Stimulated activated naive CD8-positive, alpha-beta T cell treated with anti-CD3 and anti-CD28 coated beads, Interleukin-15, amount 100 ng/mL, for 72 hours (primary cell): ENCODE results near the gene CFAP100.

Experiments used
- ATAC-seq: fragments of 150-1000 bp; cut with Tn5 transposase; 2 replicates; pipeline ENCODE4 v1.10.0; 2021; ENCODE audit warnings: mild to moderate bottlenecking, moderate library complexity
- DNase-seq, 2 donors: peaks; one replicate each; pipeline ENCODE4 v3.0.0; 2021 to 2022
- H3K27ac Mint-ChIP-seq, 2 donors: one replicate each; pipeline ENCODE4 v1.8.0; 2022; ENCODE audit warnings: mild to moderate bottlenecking in 2 of 2, mixed read lengths in 2 of 2, moderate library complexity in 2 of 2
- H3K27me3 Mint-ChIP-seq: one replicate; pipeline ENCODE4 v1.8.0; 2022; ENCODE audit warnings: mixed read lengths
- H3K4me1 Mint-ChIP-seq: one replicate; pipeline ENCODE4 v1.8.0; 2022; ENCODE audit warnings: mild to moderate bottlenecking, mixed read lengths
- H3K4me3 Mint-ChIP-seq, 2 donors: one replicate each; pipeline ENCODE4 v1.8.0; 2022; ENCODE audit warnings: mild to moderate bottlenecking in 2 of 2, mixed read lengths in 2 of 2, moderate library complexity in 1 of 2
- H3K9me3 Mint-ChIP-seq, 2 donors: one replicate each; pipeline ENCODE4 v1.8.0; 2022; ENCODE audit warnings: mixed read lengths in 2 of 2

Gene CFAP100

GRCh38 chr3:126394179-126394976 is at the start of gene CFAP100:
Gene CFAP100, plus strand, starts transcription at chr3:126394909. Its CDS starts 1,092 bp downstream, at chr3:126396001.
- H3K27me3 Mint-ChIP-seq: peaks cover 73% of the 10 kb centered on the region
- H3K4me3 Mint-ChIP-seq: no peak within 1 kb of the TSS
- ATAC-seq (no peak), DNase-seq (no peak)
- H3K9me3 Mint-ChIP-seq: no peaks in the 10 kb centered on the region
- peak within 1 kb of the TSS in 1 of 2 donors; percentile 61 for H3K27ac Mint-ChIP-seq
- peaks cover 12% of the 10 kb centered on the region for H3K4me1 Mint-ChIP-seq

DNA sequence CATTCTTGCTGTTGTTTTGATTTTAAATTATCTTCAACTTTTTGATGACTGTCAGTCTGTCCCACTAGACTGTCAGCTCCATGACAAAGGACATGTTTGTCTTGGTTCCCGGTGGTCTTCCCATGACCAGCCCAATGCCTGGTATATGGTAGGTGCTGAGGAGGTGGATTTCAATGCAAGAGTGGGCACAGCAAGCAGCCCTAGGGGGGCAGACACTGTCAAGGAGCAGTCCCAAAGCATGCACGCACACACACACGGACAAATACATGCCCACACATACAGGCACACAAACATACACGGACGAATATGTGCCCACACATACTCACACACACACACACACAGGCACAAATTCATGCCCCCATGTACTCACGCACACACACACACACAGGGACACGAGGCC is 49.5 kb upstream of the CFAP100 start:
- H3K27me3 Mint-ChIP-seq: peaks cover 12% of the 10 kb centered on the region
- DNase-seq (no peak), ATAC-seq (no peak)
- no peaks in the 10 kb centered on the region for H3K4me1 Mint-ChIP-seq
- no peak overlapping the region for H3K27ac Mint-ChIP-seq
- no peak overlapping the region for H3K4me3 Mint-ChIP-seq
- no peaks in the 10 kb centered on the region for H3K9me3 Mint-ChIP-seq

GRCh38 chr3:126345641-126346460 is 48.9 kb upstream of the CFAP100 start:
- H3K9me3 Mint-ChIP-seq: no peaks in the 10 kb centered on the region
- DNase-seq (peak in 1 of 2 donors; percentile 7), ATAC-seq (no peak)
- no peak overlapping the region for H3K4me3 Mint-ChIP-seq
- H3K4me1 Mint-ChIP-seq: no peaks in the 10 kb centered on the region
- peaks cover 12% of the 10 kb centered on the region for H3K27me3 Mint-ChIP-seq
- peak overlapping the region in 1 of 2 donors; percentile 27 for H3K27ac Mint-ChIP-seq

DNA sequence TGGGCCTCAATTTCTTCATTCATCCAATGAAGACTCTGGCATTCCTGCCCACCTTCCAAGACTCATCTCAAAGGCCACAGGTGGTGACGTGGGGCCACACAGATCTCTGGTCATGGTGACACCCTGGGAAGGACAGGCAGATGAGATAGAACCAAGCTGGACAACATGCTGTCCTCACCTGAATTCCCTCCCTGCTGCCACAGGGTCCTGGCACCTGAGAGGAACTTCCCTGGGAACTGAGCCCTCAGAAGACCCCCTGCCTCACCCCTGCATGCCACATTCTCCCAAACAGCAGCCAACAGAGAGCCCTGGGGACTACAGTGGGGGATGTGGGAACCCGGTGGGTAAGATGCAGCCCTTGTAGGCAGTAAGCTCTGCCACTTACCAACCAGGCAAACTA is 48.2 kb upstream of the CFAP100 start:
- H3K4me3 Mint-ChIP-seq: no peak overlapping the region
- no peaks in the 10 kb centered on the region for H3K9me3 Mint-ChIP-seq
- no peaks in the 10 kb centered on the region for H3K4me1 Mint-ChIP-seq
- DNase-seq (peak in 1 of 2 donors; percentile 6), ATAC-seq (no peak)
- peaks cover 6% of the 10 kb centered on the region for H3K27me3 Mint-ChIP-seq
- H3K27ac Mint-ChIP-seq: peak overlapping the region in 1 of 2 donors; percentile 27

GRCh38 chr3:126347543-126348161 is 47.1 kb upstream of the CFAP100 start:
- no peaks in the 10 kb centered on the region for H3K4me1 Mint-ChIP-seq
- no peaks in the 10 kb centered on the region for H3K27me3 Mint-ChIP-seq
- no peaks in the 10 kb centered on the region for H3K9me3 Mint-ChIP-seq
- ATAC-seq: no peak
- H3K27ac Mint-ChIP-seq: no peak overlapping the region
- no peak overlapping the region for H3K4me3 Mint-ChIP-seq
- DNase-seq: peak in 1 of 2 donors; percentile 4

DNA sequence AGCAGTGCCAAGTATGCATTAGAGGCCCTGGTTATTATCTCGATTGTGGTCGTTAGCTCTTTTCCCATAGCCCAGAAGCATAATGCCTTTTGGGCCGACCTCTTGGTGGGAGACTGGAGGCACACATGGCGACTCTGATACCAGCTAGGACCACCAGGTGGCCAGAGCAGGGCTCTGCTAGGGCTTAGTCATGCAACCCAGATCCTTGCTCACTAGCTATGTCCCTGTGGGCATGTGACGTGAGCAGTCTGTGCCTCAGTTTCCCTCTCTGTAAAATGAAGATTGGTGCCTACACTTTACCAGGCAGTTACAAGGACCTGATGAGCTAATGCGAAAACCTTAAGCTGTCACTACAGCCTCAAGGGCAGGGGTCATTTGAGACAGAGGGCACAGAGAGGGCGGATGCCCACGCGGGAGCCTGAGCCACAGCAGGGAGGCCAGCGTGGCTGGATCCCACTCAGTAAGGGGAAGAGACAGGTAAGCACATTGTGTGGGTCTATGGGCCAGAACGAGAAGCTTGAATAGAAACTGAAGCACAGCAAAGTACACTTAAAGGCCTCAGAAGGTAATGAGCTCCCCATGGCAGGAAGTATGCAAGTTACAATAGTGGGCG is 46.3 kb upstream of the CFAP100 start:
- Mint-ChIP-seq H3K4me3 (no peak overlapping the region), H3K9me3 (no peaks in the 10 kb centered on the region), H3K4me1 (no peaks in the 10 kb centered on the region), H3K27ac (no peak overlapping the region), H3K27me3 (no peaks in the 10 kb centered on the region)
- peak in 1 of 2 donors; percentile 6 for DNase-seq
- no peak for ATAC-seq

GRCh38 chr3:126349071-126349470 is 45.6 kb upstream of the CFAP100 start:
- ATAC-seq: no peak
- H3K4me3 Mint-ChIP-seq: no peak overlapping the region

DNA sequence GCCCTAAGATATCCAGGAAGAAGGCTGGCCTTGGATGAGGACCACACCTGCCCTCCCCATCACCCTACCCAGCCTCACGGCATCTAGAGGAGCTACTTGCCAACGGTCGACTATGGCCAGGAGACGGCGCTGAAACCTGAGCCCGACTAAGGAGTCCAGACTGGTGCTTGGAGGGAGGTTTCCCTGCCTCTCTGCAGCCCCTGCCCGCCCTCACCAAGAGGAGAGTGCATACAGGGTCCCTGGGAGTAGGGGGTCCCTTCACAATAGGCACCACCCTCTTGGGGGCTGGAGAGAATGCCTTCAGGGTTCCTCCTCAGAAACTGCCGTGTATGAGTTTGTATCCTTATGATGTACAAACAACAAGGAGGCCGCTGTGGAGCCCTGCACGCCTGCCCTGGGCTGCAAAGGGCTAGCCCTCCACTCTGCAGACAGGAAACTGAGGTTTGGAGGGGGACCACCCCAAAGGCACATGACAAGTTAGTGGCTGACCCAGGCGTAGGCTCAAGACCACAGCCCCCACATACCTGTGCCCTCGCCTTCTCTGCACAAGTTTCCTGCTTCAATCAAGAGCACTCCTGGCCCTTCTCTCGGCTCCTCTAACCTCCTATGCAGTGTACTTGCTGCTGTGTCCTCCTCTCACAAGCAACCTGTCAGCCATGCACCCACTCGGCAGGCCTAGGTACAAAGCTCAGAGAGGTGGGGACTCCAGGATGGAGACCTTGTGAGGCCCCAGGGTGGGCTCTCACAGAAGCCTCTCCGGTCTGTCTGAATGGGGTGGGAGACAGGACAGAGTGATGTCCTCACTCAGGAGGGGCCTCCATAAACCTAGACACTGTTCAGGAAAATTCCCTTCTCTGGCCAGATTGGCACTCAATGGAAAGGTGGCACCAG is 44.9 kb upstream of the CFAP100 start:
- no peaks in the 10 kb centered on the region for H3K9me3 Mint-ChIP-seq
- DNase-seq (peak in 1 of 2 donors; percentile 6), ATAC-seq (peak; percentile 7)
- H3K27ac Mint-ChIP-seq: no peak overlapping the region
- H3K4me1 Mint-ChIP-seq: no peaks in the 10 kb centered on the region
- H3K4me3 Mint-ChIP-seq: no peak overlapping the region
- H3K27me3 Mint-ChIP-seq: peaks cover under 1% of the 10 kb centered on the region

More at GRCh38 chr3:126349071-126349470, 45.6 kb upstream of the CFAP100 start:
- Mint-ChIP-seq H3K27ac (no peak overlapping the region), H3K27me3 (no peaks in the 10 kb centered on the region), H3K9me3 (no peaks in the 10 kb centered on the region), H3K4me1 (no peaks in the 10 kb centered on the region)
- peak in 1 of 2 donors; percentile 8 for DNase-seq

DNA sequence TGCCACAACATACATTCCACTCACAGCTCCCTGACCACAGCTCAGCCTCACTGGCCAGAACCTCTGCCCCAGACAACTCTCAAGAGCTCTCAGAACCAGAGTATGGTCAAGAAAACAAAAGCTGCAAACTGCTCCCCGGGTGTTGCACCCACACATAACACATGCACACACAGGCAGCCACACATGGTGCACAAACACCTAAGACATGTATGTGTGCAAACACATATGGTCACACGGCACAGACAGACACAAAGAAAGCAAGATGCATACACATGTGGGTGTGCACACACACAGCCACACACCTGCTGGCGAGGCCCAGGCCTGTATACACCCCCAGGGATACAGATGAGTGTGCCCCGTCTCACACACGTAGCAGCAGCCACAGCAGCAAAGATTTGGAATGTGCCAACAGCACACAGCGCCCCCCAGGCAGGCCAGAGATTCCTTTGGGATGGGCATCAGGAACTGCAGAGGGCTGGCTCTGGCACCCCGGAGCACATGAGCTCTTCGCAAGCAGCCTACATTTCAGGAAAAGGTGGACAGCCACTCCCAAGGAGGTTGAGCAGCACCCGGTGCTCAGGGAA is 44.1 kb upstream of the CFAP100 start:
- DNase-seq: peak in 1 of 2 donors; percentile 6
- no peaks in the 10 kb centered on the region for H3K4me1 Mint-ChIP-seq
- H3K27me3 Mint-ChIP-seq: peaks cover 8% of the 10 kb centered on the region
- no peaks in the 10 kb centered on the region for H3K9me3 Mint-ChIP-seq
- H3K27ac Mint-ChIP-seq: no peak overlapping the region
- ATAC-seq: no peak
- no peak overlapping the region for H3K4me3 Mint-ChIP-seq

DNA sequence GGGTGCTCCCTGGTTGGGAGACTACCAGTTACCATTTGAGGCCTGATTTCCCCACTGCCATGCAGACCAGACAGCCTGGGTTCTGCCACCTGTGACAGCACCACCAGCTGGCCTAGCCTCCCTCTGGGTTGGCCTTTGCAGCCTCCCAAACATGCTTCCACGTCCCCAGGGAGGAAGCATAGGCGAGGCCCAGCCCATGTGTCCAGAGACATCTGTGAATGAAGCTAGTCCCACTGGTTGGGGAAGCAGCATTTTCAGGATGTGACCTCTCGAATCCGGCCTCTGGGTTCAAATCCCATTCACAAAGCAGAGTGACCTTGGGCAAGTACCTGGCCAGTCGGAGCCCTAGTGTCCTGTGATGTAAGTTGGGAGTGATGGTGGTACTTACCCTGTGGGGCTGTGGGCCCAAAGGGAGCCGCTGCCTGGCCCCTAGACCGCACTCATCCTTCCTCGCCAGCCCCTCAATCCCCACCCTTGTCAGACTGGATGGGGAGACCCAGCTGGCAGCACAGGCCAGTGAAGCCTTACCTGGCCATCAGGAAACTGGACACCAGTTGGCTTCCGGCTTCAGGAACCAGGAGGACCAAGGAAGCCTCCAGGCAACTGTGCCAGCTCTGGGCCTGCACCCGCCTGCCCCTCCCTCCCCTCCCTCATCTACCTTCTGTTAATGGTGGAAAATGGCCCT is 43.5 kb upstream of the CFAP100 start:
- Mint-ChIP-seq H3K27ac (no peak overlapping the region), H3K27me3 (peaks cover 14% of the 10 kb centered on the region), H3K4me3 (no peak overlapping the region), H3K9me3 (no peaks in the 10 kb centered on the region), H3K4me1 (peaks cover 4% of the 10 kb centered on the region)
- no peak for ATAC-seq
- peak in 1 of 2 donors; percentile 2 for DNase-seq

DNA sequence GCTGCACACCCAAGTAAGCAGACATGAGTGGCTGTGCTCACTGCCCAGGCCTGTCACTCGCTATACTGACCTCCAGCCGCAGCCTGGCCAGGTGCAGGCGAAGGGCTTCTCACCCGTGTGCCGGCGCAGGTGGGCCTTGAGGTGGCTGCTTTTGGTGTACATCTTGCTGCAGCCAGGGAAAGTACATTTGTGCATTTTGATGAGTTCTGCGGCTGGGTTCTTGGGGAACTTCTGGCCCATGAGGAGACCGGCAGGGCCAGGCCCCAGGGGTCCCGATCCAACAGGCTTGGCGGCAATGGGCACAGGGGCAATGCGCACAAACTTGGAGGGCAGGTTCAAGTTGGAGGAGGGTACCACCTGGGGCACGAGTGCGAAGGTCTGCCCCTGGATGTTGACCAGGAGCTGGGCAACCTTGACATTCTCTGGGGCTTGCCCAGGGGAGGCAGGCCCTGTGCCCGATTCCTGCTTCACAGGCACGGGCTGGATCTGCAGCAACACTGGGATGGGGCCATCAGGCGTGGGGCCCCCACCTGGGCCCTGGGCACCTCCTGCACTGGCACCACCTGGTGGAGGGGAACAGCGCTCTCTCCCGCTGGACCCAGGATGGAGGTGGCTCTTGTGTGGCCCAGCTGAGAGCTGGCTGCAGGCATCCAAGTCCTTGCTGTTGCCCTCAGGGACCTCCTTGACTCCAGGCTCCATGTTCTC is 42.8 kb upstream of the CFAP100 start:
- DNase-seq (peak in 1 of 2 donors; percentile 4), ATAC-seq (no peak)
- Mint-ChIP-seq H3K4me1 (peaks cover 8% of the 10 kb centered on the region), H3K4me3 (no peak overlapping the region), H3K9me3 (no peaks in the 10 kb centered on the region), H3K27me3 (peaks cover 19% of the 10 kb centered on the region), H3K27ac (no peak overlapping the region)

DNA sequence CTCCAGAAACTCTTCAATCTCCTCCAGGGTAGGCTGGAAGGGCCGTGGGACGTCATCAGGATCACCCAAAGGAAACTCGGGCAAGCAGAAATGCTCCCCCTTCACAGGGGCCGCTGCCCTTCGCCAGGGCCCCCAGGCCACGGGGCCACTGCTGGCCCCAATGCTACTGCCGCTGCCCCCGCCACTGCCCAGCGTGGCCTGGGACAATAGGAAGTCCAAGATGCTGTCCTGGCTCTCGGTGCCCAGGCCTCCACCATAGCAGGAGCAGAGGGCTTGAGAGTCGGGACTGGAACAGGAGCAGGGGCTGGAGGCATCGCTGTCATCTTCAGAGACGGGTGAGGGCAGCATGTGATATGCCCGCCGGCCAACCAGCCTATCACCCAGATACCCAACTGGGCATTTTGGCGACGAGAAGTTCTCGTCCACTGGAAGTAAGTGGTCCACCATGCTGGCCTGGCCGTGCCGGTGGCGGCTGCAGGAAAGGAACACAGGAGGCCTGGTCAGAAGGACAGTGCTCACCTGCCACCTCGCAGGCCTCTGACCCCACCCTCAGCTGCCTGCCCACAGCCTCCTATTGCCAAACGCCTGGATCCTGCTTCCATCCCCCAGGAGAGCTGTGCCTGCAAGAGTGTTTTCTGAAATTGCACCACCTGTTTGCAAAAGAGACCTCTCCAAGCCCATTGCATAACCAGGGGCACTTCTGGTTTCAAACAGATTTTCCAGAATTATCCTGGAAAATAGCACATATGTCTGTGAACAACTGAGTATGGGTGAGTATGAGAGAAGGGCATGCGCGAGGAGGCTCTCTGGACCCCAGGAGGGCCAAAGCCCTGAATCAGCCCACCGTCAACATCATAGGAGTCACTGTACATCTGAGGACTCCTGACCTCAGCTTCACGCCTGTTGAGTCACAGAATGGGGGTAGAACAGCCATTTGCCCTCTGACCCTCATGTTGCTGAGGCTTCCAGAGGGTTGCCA is 41.9 kb upstream of the CFAP100 start:
- no peaks in the 10 kb centered on the region for H3K9me3 Mint-ChIP-seq
- DNase-seq (peak in 1 of 2 donors; percentile 6), ATAC-seq (no peak)
- no peak overlapping the region for H3K27ac Mint-ChIP-seq
- H3K27me3 Mint-ChIP-seq: peaks cover 22% of the 10 kb centered on the region
- peaks cover 10% of the 10 kb centered on the region for H3K4me1 Mint-ChIP-seq
- H3K4me3 Mint-ChIP-seq: no peak overlapping the region
